SK-N-DZ (cell line): Measurements from ENCODE around the gene CD58.
"Not testable (repeated sequence)": the region's sequence is repeated elsewhere in the genome, so short reads cannot be mapped to it uniquely, and the experiment has no call there.

Experiments
- DNase-seq: peaks from one replicate; pipeline ENCODE4 v3.0.0-alpha.2; 2015; ENCODE audit warnings: low spot score

The CD58 gene

GRCh38 chr1:116593401-116593800 lies 22.6 kb upstream of the CD58 start:
- not testable (repeated sequence) for DNase-seq

- not testable (repeated sequence) for DNase-seq
Observed at GRCh38 chr1:116591951-116592605, 21.3 kb upstream of the CD58 start.

- DNase-seq, result not testable (repeated sequence)
Observed at GRCh38 chr1:116591006-116591950, 20.5 kb upstream of the CD58 start.

DNA sequence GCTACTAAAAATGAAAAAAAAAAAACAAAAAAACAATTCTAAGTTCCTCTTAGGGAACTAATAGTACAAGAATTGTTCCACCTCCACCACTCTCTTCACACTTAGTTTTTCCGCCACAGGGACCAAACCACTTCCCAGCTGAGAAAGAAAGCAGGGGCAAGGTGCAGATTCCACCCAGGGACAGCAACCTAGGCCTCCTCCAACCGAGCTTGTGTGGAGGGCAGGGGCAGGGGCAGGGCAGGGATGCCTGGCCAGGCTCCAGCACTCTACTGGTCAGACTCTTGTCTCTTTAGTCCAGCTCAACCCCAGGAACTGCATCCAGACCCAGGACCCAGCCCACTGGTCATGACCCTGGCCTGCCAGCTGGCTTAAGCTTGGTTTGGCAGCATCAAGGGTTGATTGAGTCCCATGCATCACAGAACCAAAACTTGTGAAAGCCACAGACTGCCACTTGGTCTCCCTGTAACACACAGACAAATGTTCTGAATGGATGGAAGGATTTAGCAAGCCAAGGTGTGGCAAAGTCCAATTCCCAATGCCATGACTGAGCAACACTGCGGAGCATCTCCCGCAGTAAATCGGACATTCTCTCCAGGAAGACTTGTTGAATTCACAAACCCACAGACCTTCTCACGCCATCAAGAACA lies 19.7 kb upstream of the CD58 start:
- DNase-seq, result not testable (repeated sequence)

GRCh38 chr1:116589101-116589735 lies 18.4 kb upstream of the CD58 start:
- not testable (repeated sequence) for DNase-seq

GRCh38 chr1:116587501-116588227 lies 16.8 kb upstream of the CD58 start:
- DNase-seq, result no peak

DNA sequence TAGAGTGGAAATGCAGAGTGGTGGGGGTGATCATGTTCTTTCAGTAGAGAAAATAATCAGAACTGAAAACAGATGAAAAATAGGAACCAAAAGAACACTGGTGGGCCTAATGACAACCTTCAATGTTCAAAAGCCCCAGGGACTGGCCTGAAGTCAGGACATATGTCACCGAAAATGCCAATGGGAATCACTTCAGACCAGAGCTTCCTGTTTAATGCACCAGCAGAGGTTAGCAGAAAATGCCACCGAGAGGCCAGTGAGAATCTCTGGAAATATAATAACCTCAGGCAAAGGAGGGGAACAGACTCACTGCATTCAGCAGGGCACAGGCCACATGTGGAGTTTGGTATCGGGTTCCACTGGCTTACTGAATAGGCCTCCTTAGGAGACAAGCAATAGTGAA lies 15.9 kb upstream of the CD58 start:
- DNase-seq, result no peak

- DNase-seq, result no peak
Observed at GRCh38 chr1:116585886-116586285, 15.1 kb upstream of the CD58 start.

DNA sequence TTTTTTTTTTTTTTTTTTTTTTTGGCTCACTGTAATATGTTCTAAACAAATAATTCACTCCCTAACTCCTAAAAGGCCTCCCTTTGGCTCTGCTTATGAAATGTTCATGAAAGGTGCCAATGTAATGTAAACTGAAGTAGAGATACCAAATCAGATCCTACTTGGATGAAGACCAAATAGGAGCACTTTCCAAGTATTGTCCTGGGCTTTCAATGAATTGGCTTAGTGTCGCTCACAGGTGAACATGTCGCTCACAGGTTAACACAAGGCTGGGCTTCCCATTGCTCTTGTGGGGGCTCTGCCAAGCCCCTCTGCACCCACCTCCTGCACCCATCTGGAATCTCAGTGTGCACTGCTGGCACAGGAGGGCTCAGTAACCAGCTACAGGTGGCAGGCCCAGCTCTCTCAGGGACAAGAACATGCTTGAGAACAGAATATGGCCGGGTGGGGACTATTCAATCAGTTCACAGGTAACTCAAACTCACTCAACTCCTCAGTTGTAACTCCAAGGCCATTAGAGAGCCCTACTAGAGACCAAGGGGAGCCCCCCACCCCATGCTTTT lies 10.6 kb upstream of the CD58 start:
- no peak for DNase-seq

GRCh38 chr1:116580446-116581322 lies 9.9 kb upstream of the CD58 start:
- DNase-seq, result no peak

DNA sequence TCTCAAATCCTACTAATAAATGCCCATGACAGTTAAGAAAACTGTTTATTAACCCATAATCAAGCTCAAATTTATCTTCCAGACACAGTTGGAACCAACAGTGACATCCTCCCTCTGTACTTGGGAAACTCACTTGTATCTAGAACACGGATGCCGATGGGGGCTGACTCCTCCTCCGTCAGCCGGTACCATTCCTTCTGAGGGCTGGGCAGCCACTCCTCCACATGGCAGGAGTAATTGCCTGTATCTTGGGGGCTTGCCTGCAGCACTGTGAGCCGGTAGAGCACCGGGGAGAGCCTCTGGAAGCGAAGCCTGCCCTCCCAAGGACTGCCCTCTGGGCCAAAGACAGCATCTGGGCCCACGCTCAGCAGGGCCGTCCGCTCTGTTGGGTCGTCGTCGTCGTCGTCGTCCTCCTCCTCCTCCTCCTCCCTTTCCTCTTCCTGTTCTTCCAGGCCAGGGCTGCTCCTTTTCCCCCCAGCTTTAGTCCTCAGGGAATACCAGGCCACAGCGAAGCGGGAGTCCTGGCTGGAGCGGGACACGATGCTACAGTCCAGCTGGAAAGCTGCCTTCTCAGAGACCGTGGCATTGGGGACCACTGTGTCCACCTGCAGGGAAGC lies 8.5 kb upstream of the CD58 start:
- DNase-seq, result no peak

DNA sequence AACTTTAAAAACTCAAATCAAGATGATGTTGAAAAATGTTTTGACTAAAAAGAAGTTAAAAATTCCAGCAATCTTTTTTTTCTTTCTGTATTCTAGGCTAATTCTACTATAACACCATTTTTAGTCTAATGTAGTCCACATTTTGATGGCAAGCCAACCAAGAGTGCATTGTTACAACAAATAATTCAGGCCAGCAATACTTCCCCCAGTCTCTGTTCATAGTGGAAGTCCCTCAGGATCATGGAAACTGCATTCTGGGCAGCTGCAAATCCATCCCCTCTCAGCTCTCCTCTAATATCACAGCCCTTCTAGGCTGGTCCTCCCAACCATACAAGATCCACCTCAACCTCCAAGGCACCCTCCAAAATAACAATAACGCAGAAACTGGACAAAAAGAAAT lies 7.8 kb upstream of the CD58 start:
- DNase-seq, result no peak

DNA sequence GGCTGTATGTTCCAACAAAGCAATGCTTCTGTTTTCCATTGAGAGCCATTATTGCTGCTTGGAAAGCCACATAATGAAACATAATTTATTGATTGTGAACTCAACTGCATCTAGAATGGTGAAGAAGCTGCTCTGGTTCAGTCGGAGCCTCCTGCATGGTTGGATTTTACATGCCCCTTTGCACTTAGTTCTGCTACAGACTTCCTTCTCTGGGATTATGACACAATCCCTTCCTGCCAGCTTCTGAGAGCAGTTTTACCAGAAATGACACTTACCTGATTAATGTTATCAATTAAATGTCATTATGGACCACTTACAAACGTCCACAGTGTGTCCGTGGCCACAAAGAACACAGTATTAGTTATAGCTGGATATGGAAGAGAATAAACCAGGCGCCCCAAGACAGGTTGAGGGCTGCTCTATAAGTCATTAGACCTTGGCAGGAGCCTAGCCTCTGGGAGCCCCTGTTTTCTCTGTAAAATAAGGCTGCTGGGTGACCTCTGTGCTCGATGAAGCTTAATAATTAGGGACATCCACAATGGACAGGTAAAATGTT lies 7.0 kb upstream of the CD58 start:
- no peak for DNase-seq

DNA sequence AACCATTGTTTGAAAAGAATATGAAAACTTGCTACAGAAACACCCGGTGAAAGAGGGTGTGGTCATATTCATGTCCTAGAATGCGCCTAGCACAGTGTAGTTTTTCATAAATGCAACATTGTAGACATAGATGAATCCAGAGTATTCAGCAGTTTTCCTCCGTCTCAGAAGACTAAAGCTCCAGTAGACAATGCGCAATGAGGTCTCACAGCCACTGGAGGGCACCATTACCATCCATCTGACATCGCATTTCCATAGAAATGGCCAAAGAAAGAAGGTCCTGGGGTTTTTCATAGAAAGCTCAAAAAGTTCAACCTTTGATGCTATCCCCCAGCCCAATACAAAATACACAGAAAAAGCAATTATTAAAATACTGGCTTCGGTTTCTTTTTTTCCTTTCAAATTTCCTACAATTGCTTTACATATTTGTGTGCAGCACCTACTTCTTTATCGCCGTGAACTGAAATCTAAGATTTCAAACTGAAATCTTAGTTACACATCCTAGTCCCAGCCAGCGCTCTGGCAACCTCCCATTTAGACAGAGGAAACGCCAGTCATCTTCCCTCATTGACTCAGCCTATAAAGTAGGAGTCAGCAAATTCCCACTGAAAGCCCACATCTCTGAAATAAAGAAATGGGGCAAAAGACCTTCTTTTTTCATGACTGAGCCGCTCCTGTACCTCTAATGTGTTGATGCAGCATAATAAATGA lies 3.9 kb upstream of the CD58 start:
- peak; percentile 54 for DNase-seq

GRCh38 chr1:116573431-116574095 lies 2.7 kb upstream of the CD58 start:
- DNase-seq, result no peak

DNA sequence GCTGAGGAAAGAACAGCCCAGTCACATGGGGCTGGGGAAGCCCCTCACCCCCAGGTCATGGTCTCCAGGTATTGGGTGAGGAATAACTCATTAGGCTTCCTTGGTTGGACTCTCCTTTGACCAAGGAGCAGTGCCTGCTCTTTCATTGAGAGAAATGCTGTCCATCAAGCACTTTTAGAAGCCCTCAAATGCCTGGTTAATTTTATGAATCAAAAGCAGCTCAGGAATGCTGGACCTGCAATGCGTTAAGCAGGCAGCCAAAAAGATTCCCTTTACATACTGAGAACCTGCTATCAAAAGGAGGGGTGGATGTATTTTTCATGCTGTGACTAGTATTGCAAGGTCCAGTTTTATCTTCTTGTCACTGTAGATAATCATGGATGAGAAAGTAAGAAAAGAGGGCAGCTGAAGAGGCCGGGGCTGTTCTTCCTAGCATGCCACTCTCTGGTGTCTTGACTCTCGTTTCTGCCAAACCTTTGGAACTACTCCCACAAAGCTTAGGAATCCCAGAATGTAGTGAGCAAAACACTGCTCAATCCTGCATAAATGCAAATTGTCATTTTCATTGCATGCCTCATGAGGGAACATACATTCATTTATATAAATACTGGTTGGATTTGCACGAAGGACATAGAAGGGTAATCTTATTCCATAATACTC lies 2.1 kb upstream of the CD58 start:
- DNase-seq, result no peak

DNA sequence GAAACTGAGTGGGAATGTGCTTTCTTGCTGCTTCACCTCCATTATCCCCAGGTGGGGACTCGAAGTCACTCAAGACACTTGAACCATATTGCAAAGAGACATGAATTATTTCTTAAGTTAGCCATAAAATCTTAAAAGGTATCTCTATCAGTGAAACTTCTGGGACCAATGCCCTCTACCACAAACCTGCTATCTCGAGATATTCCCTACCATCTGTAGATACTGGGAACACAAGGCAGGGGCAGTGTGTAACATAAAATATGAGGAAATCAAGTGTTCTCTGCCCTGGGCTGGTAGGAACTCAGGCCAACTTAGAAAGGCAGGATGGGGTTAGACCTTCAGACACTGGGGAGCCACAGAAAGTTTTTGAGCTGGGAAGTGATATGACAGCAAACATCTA lies 1.3 kb upstream of the CD58 start:
- no peak for DNase-seq
